ACC112 (cell line): ENCODE measurements around the gene PLCB4.

ENCODE experiments used
- H2AFZ ChIP-seq: fragments of 200-600 bp; sonication (generic); one replicate; pipeline ENCODE4 v1.6.0; 2017; ENCODE audit warnings: antibody characterized with exemption, low read length; ENCODE audit not compliant: unreplicated experiment
- H3K27ac ChIP-seq: fragments of 200-600 bp; sonication (generic); 2 replicates; pipeline ENCODE4 v1.5.1; 2014; ENCODE audit warnings: low read depth, mild to moderate bottlenecking, antibody characterized with exemption, low read length, moderate library complexity
- H3K27me3 ChIP-seq: fragments of 200-600 bp; sonication (generic); 2 replicates; pipeline ENCODE4 v1.6.1; 2014; ENCODE audit warnings: mild to moderate bottlenecking, antibody characterized with exemption, low read length, moderate library complexity, mixed read lengths; ENCODE audit not compliant: insufficient read depth
- H3K36me3 ChIP-seq: fragments of 200-600 bp; sonication (generic); 2 replicates; pipeline ENCODE4 v1.6.1; 2016; ENCODE audit warnings: mild to moderate bottlenecking, antibody characterized with exemption, low read length, moderate library complexity, mixed read lengths; ENCODE audit not compliant: insufficient read depth
- H3K4me1 ChIP-seq: fragments of 200-600 bp; sonication (generic); one replicate; pipeline ENCODE4 v1.6.1; 2016; ENCODE audit warnings: low read length, mixed read lengths; ENCODE audit not compliant: insufficient read depth, unreplicated experiment, control insufficient read depth
- H3K4me3 ChIP-seq: fragments of 200-600 bp; sonication (generic); 2 replicates; pipeline ENCODE4 v1.5.1; 2014; ENCODE audit warnings: mild to moderate bottlenecking, low read depth, low read length
- H3K79me2 ChIP-seq: fragments of 200-600 bp; sonication (generic); one replicate; pipeline ENCODE4 v1.6.0; 2016; ENCODE audit warnings: low read length; ENCODE audit not compliant: control insufficient read depth, unreplicated experiment, insufficient read depth

The PLCB4 gene

GRCh38 chr20:9215539-9215938 lies 146.7 kb downstream of the PLCB4 start:
- no peak overlapping the region for H2AFZ ChIP-seq
- no peak overlapping the region for H3K27ac ChIP-seq
- H3K79me2 ChIP-seq: no peaks in the 10 kb centered on the region
- H3K4me1 ChIP-seq: peaks cover 7% of the 10 kb centered on the region
- H3K4me3 ChIP-seq: no peak overlapping the region
- H3K36me3 ChIP-seq: no peaks in the 10 kb centered on the region
- H3K27me3 ChIP-seq: no peaks in the 10 kb centered on the region

GRCh38 chr20:9218531-9218961 lies 149.7 kb downstream of the PLCB4 start:
- H3K27ac ChIP-seq: no peak overlapping the region
- no peaks in the 10 kb centered on the region for H3K36me3 ChIP-seq
- no peaks in the 10 kb centered on the region for H3K79me2 ChIP-seq
- no peak overlapping the region for H3K4me3 ChIP-seq
- H2AFZ ChIP-seq: no peak overlapping the region
- no peaks in the 10 kb centered on the region for H3K27me3 ChIP-seq
- H3K4me1 ChIP-seq: peaks cover 7% of the 10 kb centered on the region

- no peak overlapping the region for H3K27ac ChIP-seq
- H3K4me1 ChIP-seq: peaks cover 7% of the 10 kb centered on the region
- no peak overlapping the region for H3K4me3 ChIP-seq
- H3K36me3 ChIP-seq: no peaks in the 10 kb centered on the region
- H2AFZ ChIP-seq: no peak overlapping the region
- no peaks in the 10 kb centered on the region for H3K27me3 ChIP-seq
- H3K79me2 ChIP-seq: no peaks in the 10 kb centered on the region
Observed at GRCh38 chr20:9220874-9221547, 152.1 kb downstream of the PLCB4 start.

- Histone ChIP-seq H2AFZ (no peak overlapping the region), H3K79me2 (no peaks in the 10 kb centered on the region)
Observed at GRCh38 chr20:9223296-9223695, 154.4 kb downstream of the PLCB4 start.

GRCh38 chr20:9225879-9226278 lies 157.0 kb downstream of the PLCB4 start:
- Histone ChIP-seq H3K4me3 (no peak overlapping the region), H3K79me2 (no peaks in the 10 kb centered on the region), H3K27me3 (no peaks in the 10 kb centered on the region), H2AFZ (no peak overlapping the region), H3K4me1 (no peaks in the 10 kb centered on the region), H3K27ac (no peak overlapping the region), H3K36me3 (no peaks in the 10 kb centered on the region)

More at GRCh38 chr20:9223296-9223695, 154.4 kb downstream of the PLCB4 start:
- Histone ChIP-seq H3K4me1 (peaks cover 6% of the 10 kb centered on the region), H3K36me3 (no peaks in the 10 kb centered on the region), H3K27ac (no peak overlapping the region), H3K4me3 (no peak overlapping the region), H3K27me3 (no peaks in the 10 kb centered on the region)

- Histone ChIP-seq H3K4me3 (no peak overlapping the region), H3K4me1 (no peaks in the 10 kb centered on the region), H2AFZ (no peak overlapping the region), H3K36me3 (no peaks in the 10 kb centered on the region), H3K79me2 (no peaks in the 10 kb centered on the region), H3K27ac (no peak overlapping the region), H3K27me3 (no peaks in the 10 kb centered on the region)
Observed at GRCh38 chr20:9227896-9228615, 159.2 kb downstream of the PLCB4 start.

GRCh38 chr20:9228774-9229450 lies 160.0 kb downstream of the PLCB4 start:
- H3K4me1 ChIP-seq: no peaks in the 10 kb centered on the region
- H3K27ac ChIP-seq: no peak overlapping the region
- H3K79me2 ChIP-seq: no peaks in the 10 kb centered on the region
- no peak overlapping the region for H2AFZ ChIP-seq
- H3K36me3 ChIP-seq: no peaks in the 10 kb centered on the region
- no peak overlapping the region for H3K4me3 ChIP-seq
- no peaks in the 10 kb centered on the region for H3K27me3 ChIP-seq

GRCh38 chr20:9230406-9230805 lies 161.5 kb downstream of the PLCB4 start:
- H3K27me3 ChIP-seq: no peaks in the 10 kb centered on the region
- H2AFZ ChIP-seq: no peak overlapping the region
- peaks cover 1% of the 10 kb centered on the region for H3K4me1 ChIP-seq
- H3K36me3 ChIP-seq: no peaks in the 10 kb centered on the region
- H3K79me2 ChIP-seq: no peaks in the 10 kb centered on the region
- H3K27ac ChIP-seq: no peak overlapping the region
- no peak overlapping the region for H3K4me3 ChIP-seq

- no peaks in the 10 kb centered on the region for H3K79me2 ChIP-seq
- H3K4me1 ChIP-seq: peaks cover 7% of the 10 kb centered on the region
- no peak overlapping the region for H3K27ac ChIP-seq
- H3K4me3 ChIP-seq: no peak overlapping the region
- H3K27me3 ChIP-seq: no peaks in the 10 kb centered on the region
- H3K36me3 ChIP-seq: no peaks in the 10 kb centered on the region
- no peak overlapping the region for H2AFZ ChIP-seq
Observed at GRCh38 chr20:9233804-9234203, 164.9 kb downstream of the PLCB4 start.

GRCh38 chr20:9235518-9235917 lies 166.6 kb downstream of the PLCB4 start:
- no peaks in the 10 kb centered on the region for H3K27me3 ChIP-seq
- no peak overlapping the region for H3K27ac ChIP-seq
- no peak overlapping the region for H2AFZ ChIP-seq
- H3K36me3 ChIP-seq: no peaks in the 10 kb centered on the region
- H3K79me2 ChIP-seq: no peaks in the 10 kb centered on the region
- H3K4me3 ChIP-seq: no peak overlapping the region
- H3K4me1 ChIP-seq: peaks cover 7% of the 10 kb centered on the region
